Mesenchymal stem cell (in vitro differentiated cells and primary cell): ENCODE results near the gene NKRF.

Experiments
- DNase-seq: peaks from one replicate; pipeline ENCODE4 v3.0.0-alpha.2; 2013
- H2AFZ ChIP-seq: one replicate; pipeline ENCODE4 v1.6.1; 2013; ENCODE audit warnings: low read depth, mild to moderate bottlenecking, control low read depth, inconsistent platforms, low read length, moderate library complexity
- H2AK5ac ChIP-seq: 2 replicates; pipeline ENCODE4 v1.6.1; 2013; ENCODE audit warnings: low read length, moderate library complexity, mild to moderate bottlenecking, inconsistent platforms; ENCODE audit not compliant: severe bottlenecking
- H2BK120ac ChIP-seq: one replicate; pipeline ENCODE4 v1.6.1; 2013; ENCODE audit warnings: low read depth, mild to moderate bottlenecking, inconsistent platforms, low read length, moderate library complexity
- H2BK12ac ChIP-seq, 2 experiments: one replicate each; pipeline ENCODE4 v1.6.1; 2013; ENCODE audit warnings: inconsistent platforms in 2 of 2, low read length in 2 of 2, mild to moderate bottlenecking in 2 of 2, moderate library complexity in 2 of 2, control low read depth in 1 of 2
- H2BK15ac ChIP-seq: one replicate; pipeline ENCODE4 v1.6.1; 2013; ENCODE audit warnings: mild to moderate bottlenecking, low read depth, inconsistent platforms; ENCODE audit not compliant: poor library complexity, severe bottlenecking
- H2BK5ac ChIP-seq: 2 replicates; pipeline ENCODE4 v1.6.1; 2013; ENCODE audit warnings: low read depth, mild to moderate bottlenecking, low read length, control low read depth, inconsistent platforms; ENCODE audit not compliant: poor library complexity, severe bottlenecking
- H3K14ac ChIP-seq, 2 experiments: one replicate each; pipeline ENCODE4 v1.6.1; 2013; ENCODE audit warnings: inconsistent platforms in 2 of 2, low read length in 2 of 2, control low read depth in 1 of 2, mild to moderate bottlenecking in 1 of 2, moderate library complexity in 1 of 2
- H3K18ac ChIP-seq, 2 experiments: one replicate each; pipeline ENCODE4 v1.6.1; 2013; ENCODE audit warnings: inconsistent platforms in 2 of 2, low read length in 2 of 2, control low read depth in 1 of 2, low read depth in 1 of 2, mild to moderate bottlenecking in 1 of 2
- H3K23ac ChIP-seq, 2 experiments: one replicate each; pipeline ENCODE4 v1.6.1; 2013; ENCODE audit warnings: inconsistent platforms in 2 of 2, low read length in 2 of 2, mild to moderate bottlenecking in 2 of 2, moderate library complexity in 2 of 2, control low read depth in 1 of 2
- H3K27ac ChIP-seq: 2 replicates; pipeline ENCODE4 v1.5.1; 2013; ENCODE audit warnings: mild to moderate bottlenecking, moderate library complexity, low read length, control low read depth, inconsistent platforms; ENCODE audit not compliant: poor library complexity, severe bottlenecking
- H3K27me3 ChIP-seq, 2 experiments: 2 replicates each; pipeline versions ENCODE4 v1.6.1 to v1.7.0; 2013; ENCODE audit warnings: low read length in 2 of 2, mild to moderate bottlenecking in 2 of 2, moderate library complexity in 2 of 2, control low read depth in 1 of 2, inconsistent platforms in 1 of 2; ENCODE audit not compliant: control insufficient read depth in 1 of 2, insufficient read depth in 1 of 2
- H3K36me3 ChIP-seq, 2 experiments: 2 replicates each; pipeline versions ENCODE4 v1.6.1 to v1.7.0; 2013; ENCODE audit warnings: low read length in 2 of 2, control low read depth in 1 of 2, inconsistent platforms in 1 of 2, low read depth in 1 of 2, mild to moderate bottlenecking in 1 of 2; ENCODE audit not compliant: insufficient read depth in 2 of 2, control insufficient read depth in 1 of 2
- H3K4ac ChIP-seq, 2 experiments: one replicate each; pipeline ENCODE4 v1.6.1; 2013; ENCODE audit warnings: inconsistent platforms in 2 of 2, low read length in 2 of 2, mild to moderate bottlenecking in 2 of 2, moderate library complexity in 2 of 2, control low read depth in 1 of 2, low read depth in 1 of 2
- H3K4me1 ChIP-seq: 2 replicates; pipeline ENCODE4 v1.6.1; 2013; ENCODE audit warnings: low read depth, low read length, control low read depth; ENCODE audit not compliant: control insufficient read depth, insufficient read depth
- H3K4me2 ChIP-seq: 2 replicates; pipeline ENCODE4 v1.6.1; 2013; ENCODE audit warnings: low read length, mild to moderate bottlenecking, inconsistent platforms; ENCODE audit not compliant: poor library complexity, severe bottlenecking
- H3K4me3 ChIP-seq, 2 experiments: 2 replicates each; pipeline versions ENCODE4 v1.5.1 to v1.7.0; 2013; ENCODE audit warnings: low read length in 2 of 2, mild to moderate bottlenecking in 2 of 2, control low read depth in 1 of 2, low read depth in 1 of 2; ENCODE audit not compliant: insufficient read depth in 1 of 2
- H3K79me1 ChIP-seq: replicated peaks from 2 replicates; pipeline ENCODE4 v1.6.1; 2013; ENCODE audit warnings: mild to moderate bottlenecking, control low read depth, low read length, inconsistent platforms; ENCODE audit not compliant: poor library complexity, severe bottlenecking
- H3K9ac ChIP-seq: 2 replicates; pipeline ENCODE4 v1.7.0; 2013; ENCODE audit warnings: mild to moderate bottlenecking, low read length, moderate library complexity
- H3K9me3 ChIP-seq: 2 replicates; pipeline ENCODE4 v1.7.0; 2013; ENCODE audit warnings: mild to moderate bottlenecking, low read length; ENCODE audit not compliant: control insufficient read depth
- H4K8ac ChIP-seq: one replicate; pipeline ENCODE4 v1.6.1; 2013; ENCODE audit warnings: inconsistent platforms, mild to moderate bottlenecking, low read length, moderate library complexity
- H4K91ac ChIP-seq: one replicate; pipeline ENCODE4 v1.6.1; 2013; ENCODE audit warnings: mild to moderate bottlenecking, low read length, inconsistent platforms
- WGBS: methylation state at CpG from one replicate; pipeline ENCODE4 v1.1.7; 2013; ENCODE audit warnings: mixed read lengths; 5-methylcytosine and 5-hydroxymethylcytosine counted together
- small RNA-seq: library from polyadenylated mRNA; stranded (forward); fragments of <200 nt; extraction: miRNeasy Mini kit (QIAGEN cat#:217004); gene quantifications from one replicate; pipeline ENCODE3, GENCODE V24; 2013; ENCODE audit warnings: low read depth

The NKRF gene

GRCh38 chrX:119539872-119540271, 66.4 kb downstream of the NKRF start:
- Histone ChIP-seq H3K23ac (no peak overlapping the region), H3K79me1 (no peaks in the 10 kb centered on the region), H4K91ac (no peak overlapping the region), H2BK15ac (no peak overlapping the region), H3K18ac (no peak overlapping the region), H2BK120ac (no peak overlapping the region), H2BK5ac (no peak overlapping the region), H3K4me1 (no peaks in the 10 kb centered on the region), H3K9ac (no peak overlapping the region), H3K4me3 (no peak overlapping the region), H2BK12ac (no peak overlapping the region), H3K27ac (no peak overlapping the region), H3K4ac (no peak overlapping the region), H3K9me3 (no peaks in the 10 kb centered on the region), H3K36me3 (peaks cover 0 to 15% of the 10 kb centered on the region in 2 experiments), H3K27me3 (no peaks in the 10 kb centered on the region), H2AFZ (no peak overlapping the region), H2AK5ac (no peak overlapping the region), H4K8ac (no peak overlapping the region), H3K14ac (no peak overlapping the region), H3K4me2 (no peak overlapping the region)
- no peak for DNase-seq
- WGBS, result no CpG with 5 or more reads among the region's 2 CpGs

Small RNA genes within 50 kb of the gene (small RNA-seq; reads per million reads assigned to genes)
- 394 reads per million, percentile 96 among the genes with 10 or more reads in this experiment for gene MIR766
